ENCODE results near the gene APIP.
"Not testable (repeated sequence)": the region's sequence is repeated elsewhere in the genome, so short reads cannot be mapped to it uniquely, and the experiment has no call there.

APIP gene

GRCh38 chr11:34924714-34925113 lies 8.5 kb upstream of the APIP start:
- DNase-seq: no peak

GRCh38 chr11:34921156-34921555 lies 5.0 kb upstream of the APIP start:
- DNase-seq: no peak

GRCh38 chr11:34916843-34917770 lies 928 bp upstream of the APIP start:
- no peak for DNase-seq

- DNase-seq: no peak
Observed at GRCh38 chr11:34915136-34916014, 804 bp downstream of the APIP start.

- not testable (repeated sequence) for DNase-seq
Observed at GRCh38 chr11:34913556-34913955, 2.6 kb downstream of the APIP start.

- DNase-seq: no peak
Observed at GRCh38 chr11:34911676-34912075, 4.5 kb downstream of the APIP start.

- DNase-seq: no peak
Observed at GRCh38 chr11:34910817-34911216, 5.4 kb downstream of the APIP start.

GRCh38 chr11:34909955-34910354 lies 6.2 kb downstream of the APIP start:
- DNase-seq: no peak

- DNase-seq: no peak
Observed at GRCh38 chr11:34909415-34909814, 6.8 kb downstream of the APIP start.

GRCh38 chr11:34907934-34908593 lies 8.1 kb downstream of the APIP start:
- DNase-seq: no peak

- DNase-seq: no peak
Observed at GRCh38 chr11:34905666-34906065, 10.5 kb downstream of the APIP start.

GRCh38 chr11:34904421-34904955 lies 11.7 kb downstream of the APIP start:
- no peak for DNase-seq

GRCh38 chr11:34899633-34900016 lies 16.6 kb downstream of the APIP start:
- DNase-seq: no peak

- no peak for DNase-seq
Observed at GRCh38 chr11:34898474-34898873, 17.7 kb downstream of the APIP start.

GRCh38 chr11:34897171-34897870 lies 18.9 kb downstream of the APIP start:
- DNase-seq: no peak

GRCh38 chr11:34896191-34896590 lies 20.0 kb downstream of the APIP start:
- DNase-seq: not testable (repeated sequence)

- no peak for DNase-seq
Observed at GRCh38 chr11:34893416-34893815, 22.8 kb downstream of the APIP start.

GRCh38 chr11:34891611-34892010 lies 24.6 kb downstream of the APIP start:
- no peak for DNase-seq

- DNase-seq: peak; percentile 14
Observed at GRCh38 chr11:34890812-34891211, 25.4 kb downstream of the APIP start.

GRCh38 chr11:34890089-34890488 lies 26.1 kb downstream of the APIP start:
- no peak for DNase-seq

- no peak for DNase-seq
Observed at GRCh38 chr11:34887260-34887659, 28.9 kb downstream of the APIP start.

GRCh38 chr11:34886609-34887008 lies 29.6 kb downstream of the APIP start:
- no peak for DNase-seq
